HG03571 (cell line): ENCODE measurements around the gene IKZF2.

Experiments used
- ATAC-seq: cut with Tn5 transposase; IDR thresholded peaks from one replicate; pipeline ENCODE4 v1.9.1; 2021; ENCODE audit not compliant: unreplicated experiment

Gene IKZF2

DNA sequence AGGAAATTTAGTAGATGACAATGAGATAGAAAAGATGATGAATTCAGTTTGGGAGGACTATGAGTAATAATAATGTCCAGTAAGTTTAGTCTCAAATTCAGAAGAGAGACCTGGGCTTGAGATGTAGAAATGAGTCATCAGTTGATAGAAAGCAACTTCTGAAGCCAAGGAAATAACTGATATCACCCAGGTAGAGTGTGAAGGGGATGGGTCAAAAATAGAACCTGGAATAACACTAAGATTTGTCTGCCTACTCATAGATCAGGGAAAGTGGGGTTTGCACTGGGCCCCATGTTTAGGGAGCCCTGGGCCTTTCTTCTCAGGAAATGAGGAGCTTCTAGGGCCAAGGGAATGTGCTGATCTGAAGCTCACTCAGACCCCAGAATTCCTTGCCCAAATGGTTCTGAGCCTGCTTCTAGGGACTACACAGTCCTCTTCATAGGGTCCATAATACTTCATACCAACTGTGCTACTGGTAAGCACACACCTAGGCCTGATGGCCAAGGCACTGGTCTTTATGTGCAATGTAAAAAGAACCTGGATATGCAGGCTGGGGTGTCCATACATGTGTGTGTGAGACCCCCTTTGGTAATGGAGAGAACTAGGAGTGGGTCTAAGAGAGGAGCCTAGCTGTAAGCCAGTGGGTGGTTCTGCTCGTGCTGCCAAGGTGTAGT, 141.2 kb downstream of the IKZF2 start:
- ATAC-seq, result no peak

DNA sequence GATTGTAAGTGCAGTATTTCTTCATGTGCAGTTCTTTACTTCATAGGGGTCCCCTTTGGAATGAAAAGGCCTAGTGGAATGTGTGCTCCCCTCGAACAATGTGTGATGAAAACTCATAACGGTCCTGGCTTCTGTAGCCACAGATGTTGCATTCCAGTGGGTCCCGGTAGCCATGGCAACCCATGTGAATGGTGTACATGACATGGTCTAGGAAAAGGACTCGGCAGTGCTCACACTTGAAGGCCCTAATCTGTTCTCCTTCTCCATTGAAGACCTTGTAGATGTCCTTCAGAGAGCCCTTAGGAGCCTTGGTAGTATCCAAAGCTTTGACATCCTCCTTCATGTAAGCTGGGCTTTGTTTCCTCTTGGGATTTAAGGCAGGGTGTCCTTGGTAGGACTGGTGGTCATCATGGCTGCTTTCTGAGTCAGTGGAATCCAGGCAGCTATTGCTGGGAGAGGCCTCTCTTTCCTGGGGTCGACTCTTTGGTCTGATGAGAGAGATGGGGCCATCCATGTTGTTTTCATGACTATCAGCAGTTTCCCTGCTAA, 144.0 kb downstream of the IKZF2 start:
- no peak for ATAC-seq

DNA sequence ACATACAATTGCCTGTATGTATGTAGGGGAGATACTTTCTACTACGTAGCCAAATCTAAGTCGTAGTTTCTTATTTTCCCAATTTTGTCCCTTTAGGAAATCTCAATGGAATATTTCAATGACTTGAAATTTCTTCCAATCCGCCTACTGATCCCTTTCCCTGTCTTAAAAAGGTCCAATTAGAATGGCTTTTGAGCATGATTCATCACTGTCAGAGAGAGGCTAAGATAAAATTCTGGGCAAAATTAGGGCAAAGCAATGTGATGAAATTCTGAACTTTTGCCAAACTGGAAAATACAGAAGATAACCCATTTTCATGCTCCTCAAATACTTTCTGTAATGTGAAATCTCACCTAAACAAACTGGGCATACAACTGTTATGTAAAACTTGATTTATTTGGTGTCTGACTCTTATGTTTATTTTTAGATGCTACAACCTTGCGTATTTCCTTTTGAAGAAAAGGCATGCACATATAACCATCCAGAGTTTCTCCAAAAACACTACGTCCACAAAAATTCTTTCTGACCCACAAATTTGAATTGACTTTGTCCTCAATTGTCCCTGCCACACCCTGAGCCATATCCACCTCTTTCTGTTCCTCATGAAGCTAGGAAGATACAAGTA, 147.1 kb downstream of the IKZF2 start:
- ATAC-seq, result no peak

DNA sequence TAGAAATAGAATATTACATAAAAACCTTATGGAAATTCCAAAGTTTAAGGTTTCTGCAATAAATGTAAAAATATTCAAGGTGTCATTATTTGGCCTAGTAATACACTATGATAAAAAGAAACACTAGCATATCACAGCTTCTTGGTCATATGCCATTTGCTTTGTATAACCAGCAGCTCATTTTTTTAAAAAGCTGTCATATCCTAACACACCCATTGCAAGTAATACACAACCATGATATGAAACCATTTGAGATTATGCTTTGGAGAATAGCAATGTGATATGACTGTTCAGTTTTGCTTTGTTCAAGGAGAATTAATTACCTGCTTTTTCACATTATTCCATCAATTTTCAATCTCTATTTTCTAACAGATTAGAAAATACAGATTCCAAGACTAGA, 149.0 kb downstream of the IKZF2 start:
- ATAC-seq, result no peak

DNA sequence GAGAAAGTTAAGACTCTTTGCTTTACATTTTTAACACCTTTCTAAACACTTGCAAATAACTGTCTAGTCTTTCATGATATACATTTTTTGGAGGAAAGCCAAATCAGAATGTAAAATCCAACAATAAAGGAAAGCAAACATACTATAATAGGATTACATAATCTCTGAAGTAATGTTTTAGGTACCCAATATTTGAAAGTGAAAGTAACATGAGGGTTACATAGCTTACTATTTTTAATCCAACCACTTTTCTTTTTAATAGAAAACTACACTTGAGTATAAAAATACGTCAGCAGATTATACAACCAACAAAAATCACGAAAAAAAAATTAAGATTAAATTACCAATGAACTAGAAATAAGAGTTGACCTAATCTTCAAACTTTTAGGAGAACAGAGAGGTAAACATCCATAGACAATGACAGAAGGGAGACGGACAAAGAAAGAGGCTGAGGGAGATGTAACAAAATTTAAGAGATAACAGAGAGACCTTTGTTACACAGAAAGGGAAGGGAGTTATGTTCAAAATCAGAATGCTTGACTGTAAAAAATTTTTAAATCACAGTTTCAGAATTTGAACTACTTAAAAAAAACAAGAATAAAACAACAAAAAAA, 150.0 kb downstream of the IKZF2 start:
- ATAC-seq, result no peak

DNA sequence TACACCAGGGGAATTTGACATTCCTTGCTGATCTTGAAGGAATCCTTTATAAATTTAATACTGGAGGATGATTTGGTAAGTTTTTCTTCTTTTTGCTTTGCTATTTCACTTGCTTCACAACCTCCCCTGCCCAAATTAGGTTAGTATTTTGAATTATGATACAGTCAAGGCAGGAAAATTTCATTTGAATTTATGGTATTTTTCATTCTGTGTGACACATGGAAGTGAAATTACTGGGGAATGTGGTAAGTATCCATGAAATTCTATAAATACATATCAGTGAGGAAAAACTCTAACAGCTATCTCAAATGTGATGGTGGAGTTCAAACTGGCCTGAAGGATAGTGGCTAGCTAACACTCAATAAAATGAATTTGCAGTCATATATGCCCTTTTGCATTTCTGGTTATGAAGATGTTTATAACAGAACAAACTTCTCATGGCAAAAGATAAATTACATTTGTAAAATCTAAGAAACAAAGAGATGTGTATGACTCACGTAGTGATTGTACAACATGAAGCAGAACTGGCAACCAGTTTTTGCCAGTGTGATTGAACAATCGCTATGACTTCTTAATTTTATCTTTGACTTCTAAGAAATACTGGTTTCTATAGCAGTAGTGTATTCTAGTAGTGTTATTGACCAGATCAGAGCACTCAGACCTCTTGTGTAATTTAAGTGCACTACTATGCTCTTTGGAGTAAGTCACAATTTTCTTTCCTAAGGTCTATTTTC, 152.6 kb downstream of the IKZF2 start:
- ATAC-seq, result no peak

DNA sequence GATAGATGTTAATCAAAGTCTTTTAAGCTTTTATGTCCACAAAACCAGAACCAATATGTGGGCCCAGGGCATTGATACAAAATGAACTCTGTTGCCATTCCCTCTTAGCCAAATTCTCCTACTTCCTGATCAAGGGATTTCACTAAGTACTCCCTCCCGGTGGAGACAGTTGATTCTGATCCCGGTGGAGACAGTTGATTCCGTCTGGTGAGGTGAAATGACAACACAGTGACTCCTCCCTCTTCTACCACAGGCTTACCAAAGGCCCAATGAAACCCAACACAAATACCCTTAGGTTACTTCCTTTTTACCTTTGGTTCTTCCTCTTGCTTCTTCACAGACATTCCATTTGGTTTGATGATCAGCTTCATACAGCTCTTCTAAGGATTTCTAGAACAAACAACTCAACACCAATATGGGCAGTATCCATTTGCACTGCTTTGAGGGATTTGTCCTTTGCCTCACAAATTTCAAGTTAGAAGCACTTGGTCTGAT, 153.8 kb downstream of the IKZF2 start:
- ATAC-seq, result no peak

DNA sequence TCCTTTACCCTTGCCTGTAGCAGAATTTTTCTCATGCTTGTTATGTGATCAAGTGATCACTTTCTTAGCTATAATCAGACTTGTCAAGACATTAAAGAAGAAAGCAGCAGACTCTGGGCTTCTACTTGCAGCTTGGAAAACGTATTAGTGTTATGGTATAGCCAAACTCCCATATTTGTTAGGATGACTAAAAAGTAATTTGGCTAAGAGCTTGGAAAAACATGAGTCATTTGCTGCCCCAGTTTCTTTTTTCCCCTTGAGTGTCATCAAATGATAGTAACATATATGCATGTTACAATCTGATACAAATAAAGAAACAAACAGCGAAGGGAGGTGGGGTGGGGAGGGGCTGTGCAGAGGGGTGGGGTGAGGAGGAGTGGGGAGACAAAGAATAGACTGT, 155.5 kb downstream of the IKZF2 start:
- ATAC-seq, result no peak

DNA sequence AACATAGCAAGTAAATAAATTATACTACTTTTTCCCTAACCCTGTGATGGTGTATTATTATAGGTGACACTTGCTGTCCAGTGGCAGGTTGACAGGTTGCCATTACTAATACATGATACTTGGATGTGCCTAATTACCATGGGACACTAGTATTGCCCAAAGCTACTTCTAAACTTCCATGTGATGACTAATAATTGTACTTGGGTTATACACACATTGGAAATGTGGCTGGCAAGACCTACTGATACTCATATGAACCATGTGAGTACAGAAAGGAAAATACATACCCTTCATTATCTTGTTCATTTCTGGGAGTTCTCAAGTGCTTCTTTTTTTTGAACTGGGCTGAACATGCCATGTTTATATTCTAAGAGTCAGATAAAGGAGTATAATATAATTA, 156.4 kb downstream of the IKZF2 start:
- no peak for ATAC-seq

DNA sequence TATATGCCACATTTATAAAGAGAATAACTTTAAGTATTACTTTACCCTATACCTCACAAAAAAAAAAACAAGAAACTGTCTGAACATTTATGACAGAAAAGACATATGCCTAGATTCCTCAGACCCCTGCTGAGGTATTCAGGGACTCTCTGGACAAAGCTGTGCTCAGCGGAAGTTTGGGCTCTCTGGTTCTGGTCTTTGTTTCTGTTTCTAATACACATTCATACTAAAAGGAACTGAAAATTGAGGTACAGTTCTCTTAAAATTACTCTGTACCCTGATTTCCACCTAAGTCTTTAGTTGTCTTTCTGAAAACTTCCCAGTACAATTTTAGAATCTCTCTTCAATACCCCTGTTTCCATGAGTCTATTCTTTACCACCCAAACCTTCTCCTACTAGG, 160.3 kb downstream of the IKZF2 start:
- ATAC-seq, result peak; percentile 54

DNA sequence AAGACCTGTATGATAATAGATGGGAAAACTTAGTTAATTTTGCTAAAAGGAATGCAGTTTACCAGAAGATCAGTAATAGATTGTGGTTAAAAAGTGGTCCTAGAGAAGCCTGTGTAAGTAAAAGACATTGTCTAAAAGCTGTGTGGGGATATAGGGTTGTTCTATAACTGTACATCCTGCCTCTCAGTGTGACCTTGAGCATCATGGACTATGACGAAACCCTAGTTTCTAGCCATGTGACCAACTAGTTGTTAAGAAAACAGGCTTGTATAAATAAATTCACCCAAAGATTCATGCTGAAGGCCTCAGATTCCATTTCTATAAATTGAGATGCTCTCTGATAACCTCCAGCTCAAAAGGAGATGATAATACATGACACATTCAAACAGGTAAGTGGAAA, 160.7 kb downstream of the IKZF2 start:
- peak; percentile 53 for ATAC-seq

DNA sequence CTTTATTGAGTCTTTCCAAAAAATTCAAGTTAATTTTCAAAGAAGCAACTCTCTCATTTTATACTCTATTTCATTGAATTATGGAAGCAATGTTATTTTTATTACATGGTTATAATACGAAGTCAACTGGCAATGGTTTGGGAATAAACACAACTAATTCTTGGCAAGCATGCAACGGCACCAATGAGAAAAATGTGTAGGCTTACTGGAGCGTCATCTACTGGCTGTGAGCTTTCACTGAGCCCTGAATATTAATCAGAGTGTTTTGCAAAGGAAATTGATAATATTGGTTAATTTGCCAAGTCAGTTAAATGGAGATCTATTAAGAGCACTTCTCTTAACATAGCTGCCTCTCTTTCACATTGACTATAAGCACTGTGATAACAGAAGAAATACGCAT, 163.9 kb downstream of the IKZF2 start:
- ATAC-seq, result no peak

DNA sequence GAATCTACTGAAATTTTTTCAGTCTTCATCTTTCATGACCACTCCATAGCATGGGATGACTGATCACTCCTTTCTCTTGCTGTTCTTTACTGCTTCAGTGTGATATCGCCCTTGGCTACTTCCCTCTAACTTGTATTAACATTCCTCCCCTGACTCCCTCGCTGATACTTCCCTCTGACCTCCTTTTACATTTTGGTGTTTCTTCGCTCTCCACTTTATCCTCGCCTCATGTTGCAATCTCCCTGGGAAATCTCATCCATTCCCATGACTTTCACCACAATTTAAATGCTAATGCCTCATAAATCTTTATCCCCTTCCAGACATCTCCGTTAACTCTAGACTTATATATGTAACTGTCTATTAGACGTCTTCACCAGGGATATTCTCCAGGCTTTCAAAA, 167.3 kb downstream of the IKZF2 start:
- ATAC-seq, result no peak

DNA sequence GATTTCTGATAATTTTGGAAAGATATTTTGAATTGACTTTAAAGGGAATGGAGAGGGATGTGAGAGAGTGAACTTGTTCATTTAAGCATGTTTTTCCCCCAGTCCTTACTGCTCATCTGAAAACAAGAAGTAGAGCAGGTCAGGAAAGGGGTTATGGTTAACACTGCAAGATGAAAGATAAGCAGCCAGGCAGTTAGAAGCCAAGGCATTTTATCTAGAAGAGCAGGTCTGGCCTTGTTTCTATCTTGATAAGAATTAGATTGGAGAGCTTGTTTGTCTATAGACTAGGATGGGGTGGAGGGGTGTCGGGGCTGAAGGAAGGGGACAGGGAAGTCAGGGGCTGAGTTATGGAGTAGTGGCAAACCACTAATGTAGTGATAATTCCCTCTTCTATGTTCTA, 171.6 kb downstream of the IKZF2 start:
- no peak for ATAC-seq

DNA sequence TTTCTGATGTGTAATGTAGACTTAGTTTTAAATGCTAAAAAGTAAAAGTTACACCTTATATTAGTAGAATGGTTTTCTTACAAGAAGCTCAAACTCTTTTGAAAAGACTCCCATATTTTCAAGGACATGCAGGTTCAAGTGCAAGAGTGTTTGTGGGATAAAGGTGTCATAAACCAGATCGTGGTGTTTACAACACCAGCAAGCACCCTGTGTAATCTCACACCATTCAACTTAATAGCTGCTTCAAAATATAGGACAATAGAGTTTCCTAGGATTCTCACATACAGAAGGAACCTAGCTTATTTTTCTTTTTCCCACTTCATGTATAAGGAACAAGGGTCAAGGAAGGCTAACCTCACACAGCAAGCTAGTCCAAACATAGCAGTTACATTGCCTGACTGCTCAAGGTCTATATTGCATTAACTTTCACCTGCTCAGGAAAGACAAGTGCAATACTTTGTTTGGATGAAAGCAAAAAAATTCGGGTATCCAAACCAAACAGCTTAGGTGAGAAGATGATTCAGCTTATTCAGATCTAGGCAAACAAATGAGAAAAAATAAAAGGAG, 172.3 kb downstream of the IKZF2 start:
- no peak for ATAC-seq

DNA sequence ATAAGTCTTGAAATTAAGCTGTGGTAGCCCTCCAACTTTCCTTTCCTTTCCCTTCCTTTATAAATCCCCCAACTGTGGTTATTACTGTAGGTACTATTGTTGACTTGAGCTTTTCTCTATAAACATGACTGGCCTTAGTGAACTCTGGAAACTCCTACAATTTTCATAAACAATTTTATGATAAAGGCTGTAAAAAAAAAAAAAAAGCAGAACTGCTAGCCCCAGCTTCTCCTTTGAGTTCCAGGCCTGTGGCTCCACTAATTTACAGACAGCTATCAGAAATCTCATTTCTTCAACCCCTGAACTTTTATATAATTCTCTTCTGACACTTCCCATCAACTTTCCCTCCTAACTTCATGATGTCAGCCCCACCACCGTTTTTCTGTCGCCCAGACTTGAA, 174.3 kb downstream of the IKZF2 start:
- ATAC-seq, result no peak

DNA sequence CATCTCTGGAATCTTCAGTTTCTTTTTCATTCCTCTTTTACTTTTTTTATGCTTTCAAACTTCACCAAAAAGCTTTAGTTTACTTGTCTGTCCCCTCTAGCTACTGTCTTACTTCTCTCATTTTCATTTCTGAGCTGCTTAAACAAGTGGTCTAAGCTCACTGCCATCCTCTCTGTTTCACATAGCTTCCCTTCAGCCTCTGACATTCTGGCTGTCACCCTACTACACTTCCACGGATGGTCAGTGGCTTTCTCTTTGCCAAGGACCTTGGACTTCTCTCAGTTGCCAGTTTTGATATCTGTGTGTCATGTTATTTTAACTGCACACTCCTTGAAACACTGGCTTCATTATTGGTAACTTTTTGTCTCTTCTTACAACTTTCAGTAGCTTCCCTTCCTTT, 176.1 kb downstream of the IKZF2 start:
- no peak for ATAC-seq

DNA sequence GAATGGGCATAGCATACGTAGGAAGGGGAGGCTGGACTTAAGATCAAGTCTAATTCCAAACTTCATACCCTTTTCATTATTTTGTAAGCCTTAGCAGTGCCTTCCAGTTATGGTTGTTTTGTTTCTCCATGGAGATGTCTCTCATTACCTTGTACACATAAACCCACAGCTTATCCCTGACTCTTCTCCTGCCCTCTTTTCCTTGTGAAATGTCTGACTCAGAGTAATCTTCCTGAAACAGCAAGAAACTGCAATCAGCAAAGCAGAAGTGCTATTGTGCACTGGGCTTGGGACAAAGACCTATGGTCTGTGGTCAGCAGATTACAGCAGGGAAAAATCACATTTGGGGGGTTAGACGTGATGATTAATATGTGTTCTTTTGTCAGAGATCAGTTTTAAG, 176.7 kb downstream of the IKZF2 start:
- no peak for ATAC-seq

DNA sequence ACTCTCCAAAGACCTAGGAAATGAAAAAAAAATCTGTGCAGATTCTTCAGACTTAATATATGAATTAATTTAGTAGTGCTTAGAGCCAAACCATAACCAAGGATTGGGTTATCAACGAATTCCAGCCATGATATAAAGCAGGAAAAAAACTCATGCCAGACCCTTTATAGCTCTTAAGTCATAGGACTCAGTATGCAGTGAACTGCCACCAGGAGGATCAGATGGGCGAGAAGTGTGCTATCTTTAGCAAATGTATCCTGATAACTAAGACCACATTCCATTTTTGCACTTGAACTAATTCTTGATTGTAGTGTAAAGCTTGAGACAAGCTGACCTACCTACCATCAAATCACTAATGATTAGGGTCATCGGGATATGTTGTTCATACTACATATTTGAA, 178.1 kb downstream of the IKZF2 start:
- no peak for ATAC-seq

DNA sequence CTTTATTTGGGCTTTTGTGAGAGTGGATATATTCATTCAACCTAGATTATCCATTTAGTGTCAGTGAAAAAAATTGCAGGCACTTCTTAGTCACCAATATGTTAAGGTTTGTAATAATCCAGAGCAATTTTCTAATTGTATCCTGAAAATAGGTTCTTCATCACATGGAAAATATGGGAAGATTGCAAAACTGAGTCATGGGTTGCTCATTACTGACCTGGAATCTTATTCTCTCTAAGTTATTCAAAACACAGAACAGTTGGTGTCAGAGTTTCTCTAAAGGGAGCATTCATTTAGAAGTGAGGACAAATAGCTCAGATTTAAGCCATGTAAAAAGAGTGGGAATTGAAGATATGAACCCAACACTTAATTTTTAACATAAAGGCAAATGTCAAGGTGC, 181.3 kb downstream of the IKZF2 start:
- no peak for ATAC-seq
